ENCODE data around the gene HHIPL1.

The HHIPL1 gene

GRCh38 chr14:99691111-99691885 lies 46.4 kb downstream of the HHIPL1 start:
- no peak for DNase-seq

GRCh38 chr14:99693918-99694317 lies 49.0 kb downstream of the HHIPL1 start:
- no peak for DNase-seq

- DNase-seq, result no peak
These were observed 52.0 kb downstream of the HHIPL1 start for GRCh38 chr14:99696929-99697328.

GRCh38 chr14:99698236-99698635 lies 53.3 kb downstream of the HHIPL1 start:
- DNase-seq, result no peak

GRCh38 chr14:99698642-99699041 lies 53.7 kb downstream of the HHIPL1 start:
- DNase-seq, result no peak

GRCh38 chr14:99699085-99699760 lies 54.3 kb downstream of the HHIPL1 start:
- DNase-seq, result no peak

GRCh38 chr14:99699861-99700260 lies 54.9 kb downstream of the HHIPL1 start:
- DNase-seq, result no peak

GRCh38 chr14:99700379-99700778 lies 55.5 kb downstream of the HHIPL1 start:
- no peak for DNase-seq

GRCh38 chr14:99701260-99701659 lies 56.3 kb downstream of the HHIPL1 start:
- DNase-seq, result no peak

- no peak for DNase-seq
These were observed 57.2 kb downstream of the HHIPL1 start for GRCh38 chr14:99702115-99702514.

GRCh38 chr14:99703381-99703780 lies 58.5 kb downstream of the HHIPL1 start:
- no peak for DNase-seq

GRCh38 chr14:99704037-99704436 lies 59.1 kb downstream of the HHIPL1 start:
- no peak for DNase-seq

- DNase-seq, result no peak
These were observed 61.4 kb downstream of the HHIPL1 start for GRCh38 chr14:99706107-99706900.

- no peak for DNase-seq
These were observed 62.5 kb downstream of the HHIPL1 start for GRCh38 chr14:99707420-99707819.

GRCh38 chr14:99707921-99708320 lies 63.0 kb downstream of the HHIPL1 start:
- DNase-seq, result no peak

GRCh38 chr14:99708449-99708848 lies 63.5 kb downstream of the HHIPL1 start:
- DNase-seq, result no peak

GRCh38 chr14:99713972-99714371 lies 69.0 kb downstream of the HHIPL1 start:
- no peak for DNase-seq

GRCh38 chr14:99715266-99716000 lies 70.5 kb downstream of the HHIPL1 start:
- DNase-seq, result no peak

GRCh38 chr14:99716091-99716849 lies 71.3 kb downstream of the HHIPL1 start:
- DNase-seq, result no peak

GRCh38 chr14:99716850-99717681 lies 72.1 kb downstream of the HHIPL1 start:
- DNase-seq, result no peak

- no peak for DNase-seq
These were observed 72.7 kb downstream of the HHIPL1 start for GRCh38 chr14:99717682-99718013.
